H1 (cell line): ENCODE measurements around the gene FRMPD4. TPM values are rescaled to one million over a fixed set of nuclear protein-coding genes. Genes with fewer than 3 reads are reported as not detected.

Source experiments
- CTCF ChIA-PET: fragments of 300-600 bp; sonication (Branson Sonifier 250); formaldehyde crosslinking; loops from one replicate; lab custom pipeline; 2021; ENCODE audit not compliant: partially characterized antibody; lab: Charles Lee
- POLR2A ChIA-PET: fragments of 300-600 bp; sonication (Branson Sonifier 250); formaldehyde crosslinking; loops from one replicate; lab custom pipeline; 2021; ENCODE audit warnings: inconsistent platforms; ENCODE audit not compliant: partially characterized antibody; lab: Charles Lee
- DNase-seq, 2 experiments: peaks; one replicate each; pipeline versions ENCODE4 v3.0.0 to v3.0.0-alpha.2; 2010 to 2022; ENCODE audit warnings: low spot score in 2 of 2, low read depth in 1 of 2, mixed read lengths in 1 of 2
- FAIRE-seq: peaks from 2 replicates; lab custom pipeline; 2011; peaks lifted over from hg19 to GRCh38; lab: Jason Lieb, UNC
- H2AFZ ChIP-seq: 2 replicates; pipeline ENCODE4 v1.8.1; 2012; ENCODE audit warnings: low read length, inconsistent platforms
- H2AK5ac ChIP-seq: 2 replicates; pipeline ENCODE4 v1.6.1; 2013; ENCODE audit warnings: low read depth, low read length
- H2BK120ac ChIP-seq: replicated peaks from 2 replicates; pipeline ENCODE3; 2013; ENCODE audit warnings: low read depth, low read length, inconsistent platforms
- H2BK12ac ChIP-seq: 2 replicates; pipeline ENCODE4 v1.6.1; 2013; ENCODE audit warnings: low read depth, low read length
- H2BK15ac ChIP-seq: 2 replicates; pipeline ENCODE4 v1.6.1; 2013; ENCODE audit warnings: low read length
- H2BK20ac ChIP-seq: 2 replicates; pipeline ENCODE4 v1.6.1; 2013; ENCODE audit warnings: low read length
- H2BK5ac ChIP-seq: 2 replicates; pipeline ENCODE4 v1.6.1; 2013; ENCODE audit warnings: low read depth, low read length
- H3K14ac ChIP-seq: 2 replicates; pipeline ENCODE4 v1.6.1; 2013; ENCODE audit warnings: inconsistent platforms; ENCODE audit not compliant: insufficient read length
- H3K18ac ChIP-seq: 2 replicates; pipeline ENCODE4 v1.6.1; 2013; ENCODE audit warnings: low read length; ENCODE audit errors: extremely low read depth
- H3K23ac ChIP-seq: 2 replicates; pipeline ENCODE4 v1.6.1; 2013; ENCODE audit warnings: inconsistent platforms; ENCODE audit not compliant: insufficient read length
- H3K23me2 ChIP-seq: 2 replicates; pipeline ENCODE4 v1.6.1; 2013; ENCODE audit warnings: low read depth, low read length
- H3K27ac ChIP-seq: 2 replicates; pipeline ENCODE4 v1.6.1; 2011; ENCODE audit warnings: low read depth, low read length, inconsistent platforms
- H3K27me3 ChIP-seq, 4 experiments: replicated peaks in 1 of 4; 1 replicate in 1 of 4; 2 replicates in 3 of 4; pipeline versions ENCODE4 v1.6.1 to v1.8.1; 2011 to 2013; ENCODE audit warnings: low read length in 3 of 4, mild to moderate bottlenecking in 3 of 4, inconsistent platforms in 2 of 4, mixed read lengths in 2 of 4, moderate library complexity in 1 of 4; ENCODE audit not compliant: control insufficient read depth in 3 of 4, insufficient read depth in 3 of 4; ENCODE audit errors: extremely low read depth in 1 of 4
- H3K36me3 ChIP-seq, 4 experiments: 2 replicates each; pipeline versions ENCODE4 v1.6.1 to v1.8.1; 2011 to 2013; ENCODE audit warnings: mild to moderate bottlenecking in 4 of 4, low read length in 3 of 4, moderate library complexity in 2 of 4, control low read depth in 1 of 4, inconsistent platforms in 1 of 4; ENCODE audit not compliant: insufficient read depth in 4 of 4, control insufficient read depth in 2 of 4
- H3K4ac ChIP-seq: replicated peaks from 2 replicates; pipeline ENCODE3; 2013; ENCODE audit warnings: low read length, low read depth, mixed read lengths, inconsistent platforms; ENCODE audit not compliant: insufficient read length
- H3K4me1 ChIP-seq, 4 experiments: replicated peaks in 1 of 4; 1 replicate in 1 of 4; 2 replicates in 3 of 4; pipeline versions ENCODE4 v1.6.1 to v1.8.1; 2011 to 2013; ENCODE audit warnings: low read length in 3 of 4, inconsistent platforms in 2 of 4, mixed read lengths in 1 of 4; ENCODE audit not compliant: insufficient read depth in 4 of 4, control insufficient read depth in 3 of 4
- H3K4me2 ChIP-seq, 2 experiments: 2 replicates each; pipeline versions ENCODE4 v1.6.1 to v1.8.1; 2011 to 2013; ENCODE audit warnings: low read depth in 2 of 2, low read length in 2 of 2, control low read depth in 1 of 2, inconsistent platforms in 1 of 2, mild to moderate bottlenecking in 1 of 2; ENCODE audit not compliant: insufficient read depth in 1 of 2
- H3K4me3 ChIP-seq, 4 experiments: fragments of 200-600, 300-600 bp in 1 of 4; sonication (generic), shearing (Covaris generic), sonication (Bioruptor Twin) in 1 of 4; 2 replicates each; pipeline versions ENCODE4 v1.5.1 to v1.8.1; 2011 to 2016; ENCODE audit warnings: low read length in 4 of 4, low read depth in 3 of 4, control low read depth in 2 of 4, inconsistent platforms in 2 of 4, mild to moderate bottlenecking in 2 of 4, mixed read lengths in 1 of 4, moderate library complexity in 1 of 4; ENCODE audit not compliant: insufficient read depth in 2 of 4; ENCODE audit errors: extremely low read depth in 1 of 4
- H3K56ac ChIP-seq: replicated peaks from 2 replicates; pipeline ENCODE3; 2013; ENCODE audit warnings: low read depth, mild to moderate bottlenecking, mixed read lengths, low read length, inconsistent platforms; ENCODE audit not compliant: insufficient read length
- H3K79me1 ChIP-seq: 2 replicates; pipeline ENCODE4 v1.6.1; 2013; ENCODE audit warnings: low read depth, low read length, control low read depth
- H3K79me2 ChIP-seq, 2 experiments: 2 replicates each; pipeline versions ENCODE4 v1.6.1 to v1.8.1; 2012 to 2013; ENCODE audit warnings: low read length in 2 of 2, mild to moderate bottlenecking in 2 of 2, inconsistent platforms in 1 of 2; ENCODE audit not compliant: insufficient read depth in 2 of 2, control insufficient read depth in 1 of 2
- H3K9ac ChIP-seq, 4 experiments: replicated peaks in 1 of 4; 1 replicate in 1 of 4; 2 replicates in 3 of 4; pipeline versions ENCODE4 v1.6.1 to v1.8.1; 2011 to 2013; ENCODE audit warnings: low read depth in 3 of 4, low read length in 3 of 4, control low read depth in 2 of 4, mild to moderate bottlenecking in 2 of 4, moderate library complexity in 2 of 4, inconsistent platforms in 1 of 4; ENCODE audit errors: extremely low read depth in 1 of 4
- H3K9me3 ChIP-seq, 2 experiments: 2 replicates each; pipeline versions ENCODE4 v1.6.1 to v1.8.1; 2012 to 2013; ENCODE audit warnings: mild to moderate bottlenecking in 2 of 2, moderate library complexity in 2 of 2, control low read depth in 1 of 2, inconsistent platforms in 1 of 2, low read depth in 1 of 2, low read length in 1 of 2, mixed read lengths in 1 of 2; ENCODE audit not compliant: insufficient read depth in 2 of 2
- H4K20me1 ChIP-seq, 2 experiments: replicated peaks in 1 of 2; 2 replicates each; pipeline versions ENCODE3 to v1.8.1; 2011 to 2013; ENCODE audit warnings: inconsistent platforms in 2 of 2, low read length in 2 of 2, mild to moderate bottlenecking in 1 of 2; ENCODE audit not compliant: insufficient read depth in 2 of 2, control insufficient read depth in 1 of 2
- H4K5ac ChIP-seq: 2 replicates; pipeline ENCODE4 v1.6.1; 2013; ENCODE audit warnings: low read length, low read depth, mixed read lengths, inconsistent platforms; ENCODE audit not compliant: insufficient read length
- H4K8ac ChIP-seq: 2 replicates; pipeline ENCODE4 v1.8.0; 2013; ENCODE audit warnings: mild to moderate bottlenecking, moderate library complexity, low read length, inconsistent platforms; ENCODE audit not compliant: insufficient read depth; ENCODE audit errors: extremely low read depth
- H4K91ac ChIP-seq: replicated peaks from 2 replicates; pipeline ENCODE3; 2013; ENCODE audit warnings: low read length, mixed read lengths, inconsistent platforms; ENCODE audit not compliant: insufficient read length
- ASH2L ChIP-seq: fragments of 200-600, 300-600 bp; sonication (generic); IDR thresholded peaks from one replicate; pipeline ENCODE4 v1.7.1; 2017; ENCODE audit warnings: low read length
- EZH2 ChIP-seq: fragments of 200-600 bp; sonication (generic); IDR thresholded peaks from 2 replicates; pipeline ENCODE4 v1.7.1; 2012; ENCODE audit warnings: low read depth, mild to moderate bottlenecking, moderate library complexity, low read length, inconsistent platforms; ENCODE audit not compliant: severe bottlenecking
- MAFK ChIP-seq: IDR thresholded peaks from 2 replicates; pipeline ENCODE4 v1.6.1; 2012; ENCODE audit warnings: low read depth, mild to moderate bottlenecking, improper control_type of control experiment, low read length
- NANOG ChIP-seq: IDR thresholded peaks from 2 replicates; pipeline ENCODE4 v1.6.1; 2011; ENCODE audit warnings: low read length, low read depth, mild to moderate bottlenecking, inconsistent platforms; ENCODE audit not compliant: insufficient read depth, poor library complexity, severe bottlenecking
- RFX5 ChIP-seq: IDR thresholded peaks from 2 replicates; pipeline ENCODE4 v1.6.1; 2011; ENCODE audit warnings: low read depth, low read length, improper control_type of control experiment, borderline replicate concordance
- SIN3A ChIP-seq, 2 experiments: IDR thresholded peaks in 1 of 2; conservative IDR thresholded peaks in 1 of 2; 2 replicates each; pipeline ENCODE4 v1.6.1; 2011 to 2012; ENCODE audit warnings: low read length in 2 of 2, improper control_type of control experiment in 1 of 2, low read depth in 1 of 2, mild to moderate bottlenecking in 1 of 2
- SP2 ChIP-seq: IDR thresholded peaks from 2 replicates; pipeline ENCODE4 v1.6.1; 2012; ENCODE audit warnings: mild to moderate bottlenecking, low read length, inconsistent platforms
- ZNF274 ChIP-seq: IDR thresholded peaks from 2 replicates; pipeline ENCODE4 v1.7.0; 2012; ENCODE audit warnings: low read length, borderline replicate concordance; ENCODE audit errors: extremely low read depth
- WGBS, 2 experiments: shearing (Covaris generic) in 1 of 2; methylation state at CpG; one replicate each; pipeline versions ENCODE4 v1.1.6 to v1.1.7; 2013 to 2015; ENCODE audit warnings: low lambda C conversion rate in 2 of 2, mixed read lengths in 2 of 2, inconsistent platforms in 1 of 2, low coverage in 1 of 2, missing lambda C conversion rate in 1 of 2; ENCODE audit not compliant: insufficient replicate concordance in 2 of 2, insufficient coverage in 1 of 2, insufficient read length in 1 of 2; ENCODE audit errors: extremely low coverage in 1 of 2, missing lambda C conversion rate in 1 of 2; 5-methylcytosine and 5-hydroxymethylcytosine counted together
- polyA plus RNA-seq, 7 experiments: library from polyadenylated mRNA; depleted of rRNA in 3 of 7; stranded (reverse) in 5 of 7; unstranded in 2 of 7; fragments of >200 nt in 5 of 7; fragments of 200-250 nt in 2 of 7; gene quantifications; 1 replicate in 5 of 7; 2 replicates in 1 of 7; 4 replicates in 1 of 7; pipeline versions ENCODE4 v1.2.1 to v1.2.3, GENCODE V29; 2011 to 2013; ENCODE audit warnings: missing spikeins in 2 of 7, mixed read lengths in 2 of 7
- total RNA-seq: library from RNA; stranded (reverse); fragmentation: NEBNext Ultra II Directional; extraction: Animal tissue kit (Norgen Biotek cat#: 25700); gene quantifications from 2 replicates; pipeline ENCODE4 v1.2.1, GENCODE V29; 2021

FRMPD4 gene
- total and polyA plus RNA-seq, 2 of the 8 experiments (the other 6 are each of a cell fraction or from before 2014, with no cell fraction given) = 0.02 to 0.37 TPM

- CTCF ChIA-PET = interaction anchor here (1.6 kb wide), 1 partner anchor 27 kb away, joined by 5 read pairs; no protein-coding TSS in a partner anchor
- Histone ChIP-seq H2AK5ac (no peak overlapping the region), H3K79me2 (no peaks in the 10 kb centered on the region), H3K27ac (no peak overlapping the region), H2BK5ac (no peak overlapping the region)
- FAIRE-seq = no peak
- TF ChIP-seq RFX5 (no peak), SIN3A (conservative IDR thresholded peaks at IDR 0.05 in 1 of 2, IDR thresholded peaks at IDR 0.05 in 1 of 2; ENCODE audit: low read depth in 1 of 2, low read length in 2 of 2) (no peak), ZNF274 (no peak), EZH2 (no peak), NANOG (no peak), ASH2L (no peak), SP2 (no peak), MAFK (no peak)
- TF ChIP-seq, all 59 proteins: peak for 0
- Histone ChIP-seq H2AFZ (no peak overlapping the region), H3K14ac (no peak overlapping the region), H4K5ac (no peak overlapping the region), H4K8ac (no peak overlapping the region), H3K27me3 (no peaks in the 10 kb centered on the region), H2BK15ac (no peak overlapping the region), H3K56ac (no peak overlapping the region), H3K4me1 (no peaks in the 10 kb centered on the region), H3K36me3 (no peaks in the 10 kb centered on the region), H2BK12ac (no peak overlapping the region), H3K18ac (no peak overlapping the region), H4K20me1 (no peaks in the 10 kb centered on the region), H3K23me2 (no peaks in the 10 kb centered on the region), H3K79me1 (no peaks in the 10 kb centered on the region), H4K91ac (no peak overlapping the region), H2BK120ac (no peak overlapping the region), H3K23ac (no peak overlapping the region), H3K9me3 (no peaks in the 10 kb centered on the region), H3K4me3 (no peak overlapping the region), H3K4me2 (no peak overlapping the region), H3K4ac (no peak overlapping the region), H2BK20ac (no peak overlapping the region), H3K9ac (no peak overlapping the region)
- POLR2A ChIA-PET = no interaction called here
- DNase-seq = no peak
- 100% methylated on average over 1 of the region's 1 CpG; no CpG with 5 or more reads in 1 of the 2 experiments for WGBS, 2 experiments
Measured at GRCh38 chrX:12595720-12596119, 457.4 kb downstream of the FRMPD4 start.
